Fibroblast of lung (primary cell): ENCODE measurements around the gene MGP. TPM values are rescaled to one million over a fixed set of nuclear protein-coding genes. Genes with fewer than 3 reads are reported as not detected.
A peak's percentile ranks its signal among the peaks of the same experiment; 100 is the strongest.

ENCODE experiments used
- DNase-seq, 2 donors: peaks; one replicate each; pipeline versions ENCODE4 v3.0.0 to v3.0.0-alpha.2; 2010; ENCODE audit warnings: low read depth in 2 of 2
- H2AFZ ChIP-seq: 2 replicates; pipeline ENCODE4 v1.5.1; 2012; ENCODE audit warnings: low read length, control low read depth, inconsistent platforms
- H3K27ac ChIP-seq: 2 replicates; pipeline ENCODE4 v1.5.1; 2011; ENCODE audit warnings: low read length, control low read depth; ENCODE audit not compliant: insufficient read depth
- H3K27me3 ChIP-seq: 2 replicates; pipeline ENCODE4 v1.5.1; 2011; ENCODE audit warnings: mild to moderate bottlenecking, low read length; ENCODE audit not compliant: control insufficient read depth, insufficient read depth
- H3K36me3 ChIP-seq: 2 replicates; pipeline ENCODE4 v1.5.1; 2011; ENCODE audit warnings: low read length; ENCODE audit not compliant: control insufficient read depth, insufficient read depth
- H3K4me1 ChIP-seq: 2 replicates; pipeline ENCODE4 v1.5.1; 2011; ENCODE audit warnings: low read length; ENCODE audit not compliant: control insufficient read depth, insufficient read depth; ENCODE audit errors: extremely low read depth
- H3K4me2 ChIP-seq: 2 replicates; pipeline ENCODE4 v1.5.1; 2011; ENCODE audit warnings: low read length, control low read depth; ENCODE audit not compliant: insufficient read depth; ENCODE audit errors: extremely low read depth
- H3K4me3 ChIP-seq, 4 experiments: fragments of 200-600 bp in 1 of 4; sonication (generic) in 1 of 4; replicated peaks in 1 of 4; 2 replicates each; pipeline ENCODE4 v1.5.1; 2011 to 2016; ENCODE audit warnings: low read length in 4 of 4, low read depth in 3 of 4, mild to moderate bottlenecking in 3 of 4, control low read depth in 2 of 4, inconsistent platforms in 1 of 4, mixed read lengths in 1 of 4; ENCODE audit not compliant: insufficient read depth in 1 of 4; ENCODE audit errors: control extremely low read depth in 1 of 4
- H3K79me2 ChIP-seq: 2 replicates; pipeline ENCODE4 v1.5.1; 2012; ENCODE audit warnings: mild to moderate bottlenecking, low read length, inconsistent platforms; ENCODE audit not compliant: control insufficient read depth, insufficient read depth
- H3K9ac ChIP-seq: 2 replicates; pipeline ENCODE4 v1.5.1; 2011; ENCODE audit warnings: mild to moderate bottlenecking, low read length, control low read depth; ENCODE audit not compliant: insufficient read depth
- H3K9me3 ChIP-seq: 2 replicates; pipeline ENCODE4 v1.5.1; 2012; ENCODE audit warnings: low read depth, low read length; ENCODE audit not compliant: control insufficient read depth, insufficient read depth
- H4K20me1 ChIP-seq: 2 replicates; pipeline ENCODE4 v1.5.1; 2011; ENCODE audit warnings: low read length; ENCODE audit not compliant: control insufficient read depth, insufficient read depth; ENCODE audit errors: extremely low read depth
- CTCF ChIP-seq, 2 donors: IDR thresholded peaks in 1 of 2; conservative IDR thresholded peaks in 1 of 2; 1 replicate in 1 of 2; 2 replicates in 1 of 2; pipeline ENCODE4 v1.5.1; 2011 to 2012; ENCODE audit warnings: low read length in 2 of 2, control low read depth in 1 of 2, inconsistent platforms in 1 of 2, low read depth in 1 of 2, mild to moderate bottlenecking in 1 of 2
- EZH2 ChIP-seq: IDR thresholded peaks from 2 replicates; pipeline ENCODE4 v1.5.1; 2012; ENCODE audit warnings: low read length, control low read depth, mild to moderate bottlenecking; ENCODE audit errors: missing control alignments
- polyA plus RNA-seq, 2 donors: library from polyadenylated mRNA; depleted of rRNA in 1 of 2; stranded (reverse) in 1 of 2; unstranded in 1 of 2; fragments of >200 nt; gene quantifications; 2 replicates each; pipeline ENCODE4 v1.2.1, GENCODE V29; 2011 to 2012; ENCODE audit warnings: missing spikeins in 1 of 2
- total RNA-seq: library from RNA; depleted of rRNA; stranded (reverse); fragments of >200 nt; gene quantifications from 2 replicates; pipeline ENCODE4 v1.2.1, GENCODE V29; 2014

MGP gene
- total and polyA plus RNA-seq, 2 donors (not counting 1 experiment from before 2014, with no cell fraction given) = 2.0 to 15.9 TPM

- no peak overlapping the region for H3K27ac ChIP-seq
- H3K27me3 ChIP-seq = peaks cover 2% of the 10 kb centered on the region
- no peaks in the 10 kb centered on the region for H3K79me2 ChIP-seq
- peak overlapping the region; percentile 14 for H2AFZ ChIP-seq
- H3K36me3 ChIP-seq = no peaks in the 10 kb centered on the region
- peak in 1 of 2 donors; percentile 23 for TF ChIP-seq CTCF (conservative IDR thresholded peaks at IDR 0.05 in 1 of 2, IDR thresholded peaks at IDR 0.05 in 1 of 2; ENCODE audit: low read depth in 1 of 2, low read length in 2 of 2)
- no peak for TF ChIP-seq EZH2
- H3K4me3 ChIP-seq = no peak overlapping the region
- H3K4me1 ChIP-seq = no peaks in the 10 kb centered on the region
- no peaks in the 10 kb centered on the region for H4K20me1 ChIP-seq
- DNase-seq = peak in 1 of 2 donors; percentile 48
- H3K4me2 ChIP-seq = no peak overlapping the region
- H3K9ac ChIP-seq = no peak overlapping the region
- H3K9me3 ChIP-seq = no peaks in the 10 kb centered on the region
These were observed 7.3 kb upstream of the MGP start for GRCh38 chr12:14892726-14893505.

GRCh38 chr12:14890701-14891100 lies 5.0 kb upstream of the MGP start:
- Histone ChIP-seq H2AFZ (no peak overlapping the region), H3K9ac (no peak overlapping the region), H3K27ac (no peak overlapping the region), H3K79me2 (no peaks in the 10 kb centered on the region), H3K4me2 (no peak overlapping the region), H3K4me1 (peaks cover 3% of the 10 kb centered on the region), H3K9me3 (no peaks in the 10 kb centered on the region), H3K4me3 (no peak overlapping the region), H3K36me3 (no peaks in the 10 kb centered on the region), H3K27me3 (peaks cover 2% of the 10 kb centered on the region), H4K20me1 (no peaks in the 10 kb centered on the region)
- TF ChIP-seq EZH2 (no peak), CTCF (conservative IDR thresholded peaks at IDR 0.05 in 1 of 2, IDR thresholded peaks at IDR 0.05 in 1 of 2; ENCODE audit: low read depth in 1 of 2, low read length in 2 of 2) (no peak)
- no peak for DNase-seq

- Histone ChIP-seq H3K27me3 (peaks cover 2% of the 10 kb centered on the region), H3K79me2 (no peaks in the 10 kb centered on the region), H3K27ac (no peak overlapping the region), H4K20me1 (no peaks in the 10 kb centered on the region), H3K36me3 (no peaks in the 10 kb centered on the region), H3K4me3 (peak overlapping the region in 1 of 4 experiments; percentile 48), H3K4me2 (no peak overlapping the region), H2AFZ (no peak overlapping the region), H3K4me1 (peaks cover 6% of the 10 kb centered on the region), H3K9me3 (no peaks in the 10 kb centered on the region), H3K9ac (no peak overlapping the region)
- no peak for TF ChIP-seq CTCF (conservative IDR thresholded peaks at IDR 0.05 in 1 of 2, IDR thresholded peaks at IDR 0.05 in 1 of 2; ENCODE audit: low read depth in 1 of 2, low read length in 2 of 2)
- no peak for TF ChIP-seq EZH2
- DNase-seq = no peak
These were observed 617 bp upstream of the MGP start for GRCh38 chr12:14886271-14886670.
